Upper lobe of left lung (tissue), 6 donors: ENCODE data around the gene AGMO. TPM values are rescaled to one million over a fixed set of nuclear protein-coding genes. Genes with fewer than 3 reads are reported as not detected.

Experiments
- ATAC-seq, 2 donors: fragments of 200-7000 bp; cut with Tn5 transposase; one replicate each; pipeline ENCODE4 v1.9.1; 2022; ENCODE audit warnings: mild to moderate bottlenecking in 2 of 2, moderate library complexity in 2 of 2; ENCODE audit not compliant: low FRiP score in 2 of 2
- DNase-seq, 2 donors: peaks; one replicate each; pipeline ENCODE4 v3.0.0-alpha.2; 2019 to 2020
- H3K27ac ChIP-seq, 4 donors: fragments of 200-600 bp; sonication (generic); one replicate each; pipeline ENCODE4 v1.5.1; 2016 to 2019
- H3K27me3 ChIP-seq, 4 donors: fragments of 200-600 bp; sonication (generic); one replicate each; pipeline ENCODE4 v1.5.1; 2017 to 2019
- H3K36me3 ChIP-seq, 4 donors: fragments of 200-600 bp; sonication (generic); one replicate each; pipeline ENCODE4 v1.5.1; 2016 to 2019
- H3K4me1 ChIP-seq, 4 donors: fragments of 200-600 bp; sonication (generic); one replicate each; pipeline ENCODE4 v1.5.1; 2018 to 2019
- H3K4me3 ChIP-seq, 4 donors: fragments of 200-600 bp; sonication (generic); one replicate each; pipeline ENCODE4 v1.5.1; 2017 to 2019; ENCODE audit warnings: mild to moderate bottlenecking in 2 of 4, moderate library complexity in 1 of 4
- H3K9me3 ChIP-seq, 4 donors: fragments of 200-600 bp; sonication (generic); one replicate each; pipeline ENCODE4 v1.5.1; 2018 to 2019
- EP300 ChIP-seq, 4 donors: sonication (generic); formaldehyde crosslinking; IDR thresholded peaks; one replicate each; pipeline ENCODE4 v1.5.1; 2017; ENCODE audit warnings: antibody characterized with exemption in 4 of 4, control low read depth in 2 of 4
- POLR2A ChIP-seq, 4 donors: fragments of 450-650 bp; IDR thresholded peaks; one replicate each; pipeline ENCODE4 v1.5.1; 2016 to 2017; ENCODE audit warnings: antibody characterized with exemption in 4 of 4, mild to moderate bottlenecking in 2 of 4
- POLR2AphosphoS5 ChIP-seq, 2 donors: sonication (generic); formaldehyde crosslinking; IDR thresholded peaks; one replicate each; pipeline ENCODE4 v1.5.1; 2017; ENCODE audit warnings: antibody characterized with exemption in 2 of 2
- WGBS, 2 donors: methylation state at CpG; one replicate each; pipeline ENCODE4 v1.1.5; 2017 to 2018; 5-methylcytosine and 5-hydroxymethylcytosine counted together
- total RNA-seq, 6 donors: library from RNA; depleted of rRNA in 4 of 6; stranded (reverse); fragments of >200 nt in 4 of 6; gene quantifications; one replicate each; pipeline versions ENCODE4 v1.1.0 to v1.2.1, GENCODE V29; 2016 to 2021
- TF ChIP-seq, protein P1 (sequence below), 6 experiments: fragments of 450-650 bp in 4 of 6; fragments of 200-600 bp in 2 of 6; sonication (generic) in 2 of 6; IDR thresholded peaks; one replicate each; pipeline ENCODE4 v1.5.1; 2016 to 2019; ENCODE audit warnings: antibody characterized with exemption in 6 of 6
- donor health status: DM: no; HTN: no; CAD: no; lungs with moderate emphysema.
- donor health status: DM: no; HTN: yes; CAD: no; lungs with severe emphysema.

AGMO gene
- total RNA-seq, 6 donors from 2014 or later: 0.17 to 3.0 (median 0.20) TPM; not detected in 3

DNA sequence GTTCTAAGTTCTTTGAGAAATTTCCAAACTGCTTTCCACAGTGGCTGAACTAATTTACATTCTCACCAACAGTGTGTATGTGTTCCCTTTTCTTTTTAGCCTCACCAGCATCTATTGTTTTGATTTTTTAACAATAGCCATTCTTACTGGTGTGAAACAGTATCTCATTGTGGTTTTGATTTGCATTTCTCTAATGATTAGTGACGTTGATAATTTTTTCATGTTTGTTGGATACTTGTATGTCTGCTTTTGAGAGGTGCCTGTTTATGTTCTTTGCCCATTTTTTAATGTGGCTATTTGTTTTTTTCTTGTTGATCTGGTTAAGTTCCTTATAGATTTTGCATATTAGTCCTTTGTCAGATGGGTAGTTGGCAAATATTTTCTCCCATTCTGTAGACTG lies 191.4 kb downstream of the AGMO start:
- WGBS, 2 donors: 65 to 78% methylated on average over 1 of the region's 1 CpG
- no peaks in the 10 kb centered on the region for H3K4me1 ChIP-seq
- H3K27ac ChIP-seq: no peak overlapping the region
- no peaks in the 10 kb centered on the region for H3K9me3 ChIP-seq
- DNase-seq (no peak), ATAC-seq (no peak)
- H3K27me3 ChIP-seq: no peaks in the 10 kb centered on the region
- H3K4me3 ChIP-seq: no peak overlapping the region
- no peaks in the 10 kb centered on the region for H3K36me3 ChIP-seq
- TF ChIP-seq, protein P1, sequence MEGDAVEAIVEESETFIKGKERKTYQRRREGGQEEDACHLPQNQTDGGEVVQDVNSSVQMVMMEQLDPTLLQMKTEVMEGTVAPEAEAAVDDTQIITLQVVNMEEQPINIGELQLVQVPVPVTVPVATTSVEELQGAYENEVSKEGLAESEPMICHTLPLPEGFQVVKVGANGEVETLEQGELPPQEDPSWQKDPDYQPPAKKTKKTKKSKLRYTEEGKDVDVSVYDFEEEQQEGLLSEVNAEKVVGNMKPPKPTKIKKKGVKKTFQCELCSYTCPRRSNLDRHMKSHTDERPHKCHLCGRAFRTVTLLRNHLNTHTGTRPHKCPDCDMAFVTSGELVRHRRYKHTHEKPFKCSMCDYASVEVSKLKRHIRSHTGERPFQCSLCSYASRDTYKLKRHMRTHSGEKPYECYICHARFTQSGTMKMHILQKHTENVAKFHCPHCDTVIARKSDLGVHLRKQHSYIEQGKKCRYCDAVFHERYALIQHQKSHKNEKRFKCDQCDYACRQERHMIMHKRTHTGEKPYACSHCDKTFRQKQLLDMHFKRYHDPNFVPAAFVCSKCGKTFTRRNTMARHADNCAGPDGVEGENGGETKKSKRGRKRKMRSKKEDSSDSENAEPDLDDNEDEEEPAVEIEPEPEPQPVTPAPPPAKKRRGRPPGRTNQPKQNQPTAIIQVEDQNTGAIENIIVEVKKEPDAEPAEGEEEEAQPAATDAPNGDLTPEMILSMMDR (IDR thresholded peaks at IDR 0.05): no peak
- TF ChIP-seq POLR2AphosphoS5 (IDR thresholded peaks at IDR 0.05): no peak
- TF ChIP-seq EP300 (IDR thresholded peaks at IDR 0.05): no peak
- TF ChIP-seq POLR2A (IDR thresholded peaks at IDR 0.05): no peak

DNA sequence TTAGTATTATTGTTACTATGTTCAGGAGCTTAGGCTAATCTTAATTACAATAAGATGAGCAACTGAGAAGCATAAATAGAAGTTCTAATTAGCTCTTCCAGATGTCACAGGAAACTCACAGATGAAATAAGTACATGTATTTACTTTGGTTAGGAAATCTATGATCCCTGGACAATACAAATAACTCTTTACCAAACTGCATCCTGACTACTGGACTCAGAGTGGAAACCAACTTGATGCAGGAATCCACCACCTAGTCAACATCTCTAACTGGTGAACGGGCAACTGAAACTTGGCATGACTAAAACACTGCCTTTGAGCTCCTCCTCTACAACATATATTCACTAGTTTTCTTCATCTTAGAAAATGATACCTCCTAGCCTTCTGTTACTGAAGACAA lies 193.2 kb downstream of the AGMO start:
- no peak overlapping the region for H3K4me3 ChIP-seq
- H3K36me3 ChIP-seq: no peaks in the 10 kb centered on the region
- DNase-seq: no peak
- H3K9me3 ChIP-seq: no peaks in the 10 kb centered on the region
- no peaks in the 10 kb centered on the region for H3K4me1 ChIP-seq
- 86 to 88% methylated on average over 1 of the region's 1 CpG for WGBS, 2 donors
- no peak for ATAC-seq
- no peaks in the 10 kb centered on the region for H3K27me3 ChIP-seq
- H3K27ac ChIP-seq: no peak overlapping the region
- TF ChIP-seq, protein P1 (IDR thresholded peaks at IDR 0.05): no peak
- TF ChIP-seq POLR2AphosphoS5 (IDR thresholded peaks at IDR 0.05): no peak
- TF ChIP-seq EP300 (IDR thresholded peaks at IDR 0.05): no peak
- no peak for TF ChIP-seq POLR2A (IDR thresholded peaks at IDR 0.05)

DNA sequence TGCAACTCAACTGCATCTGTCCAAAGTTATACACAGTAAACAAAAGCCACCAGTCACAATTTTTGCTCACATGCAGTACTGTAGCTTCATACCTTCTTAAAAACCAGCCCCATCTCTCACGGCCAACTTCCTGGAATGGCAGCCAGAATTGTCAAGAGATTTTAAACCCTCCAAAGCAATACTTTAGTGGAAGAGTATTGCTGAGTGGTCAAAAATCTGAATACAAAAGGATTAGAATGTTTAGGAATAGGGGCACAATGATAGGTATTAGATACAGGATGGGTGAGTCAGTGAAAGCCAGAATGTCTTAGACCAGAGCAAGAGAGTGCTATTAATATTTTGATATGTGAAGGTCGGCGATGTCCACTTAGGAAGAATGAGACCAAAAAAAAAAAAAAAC lies 193.9 kb downstream of the AGMO start:
- Histone ChIP-seq H3K9me3 (no peaks in the 10 kb centered on the region), H3K27ac (no peak overlapping the region), H3K36me3 (no peaks in the 10 kb centered on the region), H3K4me3 (no peak overlapping the region), H3K4me1 (no peaks in the 10 kb centered on the region), H3K27me3 (no peaks in the 10 kb centered on the region)
- TF ChIP-seq, protein P1 (IDR thresholded peaks at IDR 0.05): no peak
- TF ChIP-seq EP300 (IDR thresholded peaks at IDR 0.05) (no peak), POLR2AphosphoS5 (IDR thresholded peaks at IDR 0.05) (no peak), POLR2A (IDR thresholded peaks at IDR 0.05) (no peak)
- WGBS, 2 donors: 86 to 95% methylated on average over 3 of the region's 3 CpGs
- DNase-seq (no peak), ATAC-seq (no peak)

DNA sequence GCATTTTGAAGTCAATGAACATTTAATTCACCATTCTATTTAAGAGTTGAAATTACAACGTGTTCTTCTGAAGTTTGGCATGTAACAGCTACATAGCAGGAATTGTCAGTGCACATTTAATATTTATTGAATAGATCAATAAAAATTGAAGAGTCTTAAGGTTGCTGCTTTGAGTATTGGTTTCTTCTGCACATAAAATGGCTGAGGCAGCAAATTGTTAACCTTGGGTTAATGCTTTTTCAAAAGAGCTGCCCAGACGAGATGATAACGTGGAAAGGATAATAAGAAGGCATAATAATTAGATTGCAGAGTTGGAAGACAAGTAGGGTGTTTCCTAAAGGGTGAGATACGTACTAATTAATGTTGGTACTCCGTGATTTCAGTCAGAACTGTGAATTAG lies 203.7 kb downstream of the AGMO start:
- no peaks in the 10 kb centered on the region for H3K4me1 ChIP-seq
- H3K36me3 ChIP-seq: no peaks in the 10 kb centered on the region
- TF ChIP-seq, protein P1 (IDR thresholded peaks at IDR 0.05): no peak
- TF ChIP-seq EP300 (IDR thresholded peaks at IDR 0.05) (no peak), POLR2A (IDR thresholded peaks at IDR 0.05) (no peak), POLR2AphosphoS5 (IDR thresholded peaks at IDR 0.05) (no peak)
- no peak for DNase-seq
- H3K9me3 ChIP-seq: no peaks in the 10 kb centered on the region
- H3K27ac ChIP-seq: no peak overlapping the region
- no peak overlapping the region for H3K4me3 ChIP-seq
- no peak for ATAC-seq
- no peaks in the 10 kb centered on the region for H3K27me3 ChIP-seq
- whole genome bisulfite sequencing, 2 donors: 76 to 77% methylated on average over 5 of the region's 5 CpGs

DNA sequence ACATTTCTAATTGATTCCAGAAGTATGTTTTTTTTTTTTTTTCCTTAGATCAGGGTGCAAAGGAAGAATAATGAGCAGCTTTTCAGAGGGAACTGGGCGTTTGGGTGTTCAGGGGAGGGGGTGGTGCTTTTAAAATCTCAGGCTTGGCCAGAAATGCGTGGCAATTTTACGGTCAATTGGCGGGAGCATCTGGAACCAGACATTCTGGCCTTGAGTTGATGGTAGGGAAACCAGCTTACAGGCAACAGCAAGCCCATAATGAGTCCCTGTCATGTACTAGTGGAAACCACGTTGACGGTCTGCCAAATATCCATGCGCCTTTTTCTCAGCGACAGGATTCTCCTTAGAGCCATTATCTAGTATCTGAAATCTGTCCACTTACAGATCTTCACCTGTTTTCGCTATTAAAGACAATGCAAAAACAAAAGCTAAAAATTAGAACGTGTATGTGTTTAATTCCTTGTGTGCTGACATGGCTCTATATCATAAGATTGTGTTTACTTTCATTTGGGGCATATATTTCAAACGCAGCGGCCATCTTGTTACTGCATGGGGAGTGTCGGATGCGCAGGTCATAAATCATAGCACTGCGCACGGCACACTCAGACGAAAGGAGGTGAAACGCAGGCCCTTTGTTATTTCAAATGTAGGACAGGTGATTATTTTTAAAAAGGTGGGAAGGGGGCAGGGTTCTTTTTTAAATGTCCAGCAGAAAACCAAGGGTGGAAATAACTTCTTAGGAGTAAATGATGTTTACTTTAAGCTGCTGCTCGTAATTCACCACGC lies 209.2 kb downstream of the AGMO start:
- Histone ChIP-seq H3K27me3 (no peaks in the 10 kb centered on the region), H3K9me3 (no peaks in the 10 kb centered on the region), H3K27ac (no peak overlapping the region), H3K36me3 (no peaks in the 10 kb centered on the region), H3K4me3 (no peak overlapping the region), H3K4me1 (no peaks in the 10 kb centered on the region)
- no peak for ATAC-seq
- no peak for DNase-seq
- TF ChIP-seq POLR2A (IDR thresholded peaks at IDR 0.05) (no peak), POLR2AphosphoS5 (IDR thresholded peaks at IDR 0.05) (no peak), EP300 (IDR thresholded peaks at IDR 0.05) (no peak)
- TF ChIP-seq, protein P1 (IDR thresholded peaks at IDR 0.05): no peak
- WGBS, 2 donors: 91 to 92% methylated on average over 20 of the region's 20 CpGs
